ENCODE results near the gene GRID2IP.
"Not testable (repeated sequence)": the region's sequence is repeated elsewhere in the genome, so short reads cannot be mapped to it uniquely, and the experiment has no call there.

The GRID2IP gene

GRCh38 chr7:6551016-6551511 lies at the start of gene GRID2IP:
Gene GRID2IP (minus strand): TSS chr7:6551461. CDS start chr7:6551436, 25 bp downstream.
- DNase-seq, result no peak

- no peak for DNase-seq
These were observed 48.8 kb upstream of the GRID2IP start for GRCh38 chr7:6600093-6600492.

GRCh38 chr7:6590645-6591110 lies 39.4 kb upstream of the GRID2IP start:
- DNase-seq, result no peak

GRCh38 chr7:6589829-6590644 lies 38.8 kb upstream of the GRID2IP start, which contains the start of gene INTS15:
Gene INTS15 (plus strand): TSS chr7:6590021. CDS start chr7:6590284, 263 bp downstream.
- peak in 46 of 56 donors; percentile 26 to 84 (median 68) for DNase-seq

- DNase-seq, result peak in 5 of 56 donors; percentile 41 to 62 (median 51)
These were observed 38.0 kb upstream of the GRID2IP start for GRCh38 chr7:6589151-6589828.

GRCh38 chr7:6588566-6588965 lies 37.3 kb upstream of the GRID2IP start:
- no peak for DNase-seq

- DNase-seq, result not testable (repeated sequence)
These were observed 34.6 kb upstream of the GRID2IP start for GRCh38 chr7:6585746-6586432.

GRCh38 chr7:6579446-6579845 lies 28.2 kb upstream of the GRID2IP start:
- DNase-seq, result peak in 2 of 56 donors; percentile 1 to 9

- no peak for DNase-seq
These were observed 27.1 kb upstream of the GRID2IP start for GRCh38 chr7:6578114-6579084.

- DNase-seq, result peak in 55 of 56 donors; percentile 21 to 92 (median 72)
These were observed 26.3 kb upstream of the GRID2IP start, which contains the start of gene ZDHHC4 for GRCh38 chr7:6577369-6578113. Gene ZDHHC4 (plus strand): TSS chr7:6577454. CDS start chr7:6580562, 3,108 bp downstream.

- DNase-seq, result peak in 2 of 56 donors; percentile 16 to 22
These were observed 25.7 kb upstream of the GRID2IP start for GRCh38 chr7:6576867-6577368.

GRCh38 chr7:6576024-6576866 lies 25.0 kb upstream of the GRID2IP start:
- no peak for DNase-seq

- no peak for DNase-seq
These were observed 24.2 kb upstream of the GRID2IP start for GRCh38 chr7:6575281-6576023.

GRCh38 chr7:6571160-6571779 lies 20.0 kb upstream of the GRID2IP start:
- DNase-seq, result no peak

GRCh38 chr7:6567886-6568285 lies 16.6 kb upstream of the GRID2IP start:
- DNase-seq, result no peak

- DNase-seq, result no peak
These were observed 14.4 kb upstream of the GRID2IP start for GRCh38 chr7:6565655-6566054.

Measured in nucleus accumbens (tissue), 56 donors.